ENCODE data around the gene OGFOD2.
"Not testable (repeated sequence)": the region's sequence is repeated elsewhere in the genome, so short reads cannot be mapped to it uniquely, and the experiment has no call there.

The OGFOD2 gene

GRCh38 chr12:122974892-122975789 lies at the start of gene OGFOD2:
TSS of gene OGFOD2 (plus strand) at chr12:122975244. CDS start at chr12:122975252, 8 bp downstream.
- DNase-seq (ENCODE audit: low read depth, low spot score), result peak; percentile 74

DNA sequence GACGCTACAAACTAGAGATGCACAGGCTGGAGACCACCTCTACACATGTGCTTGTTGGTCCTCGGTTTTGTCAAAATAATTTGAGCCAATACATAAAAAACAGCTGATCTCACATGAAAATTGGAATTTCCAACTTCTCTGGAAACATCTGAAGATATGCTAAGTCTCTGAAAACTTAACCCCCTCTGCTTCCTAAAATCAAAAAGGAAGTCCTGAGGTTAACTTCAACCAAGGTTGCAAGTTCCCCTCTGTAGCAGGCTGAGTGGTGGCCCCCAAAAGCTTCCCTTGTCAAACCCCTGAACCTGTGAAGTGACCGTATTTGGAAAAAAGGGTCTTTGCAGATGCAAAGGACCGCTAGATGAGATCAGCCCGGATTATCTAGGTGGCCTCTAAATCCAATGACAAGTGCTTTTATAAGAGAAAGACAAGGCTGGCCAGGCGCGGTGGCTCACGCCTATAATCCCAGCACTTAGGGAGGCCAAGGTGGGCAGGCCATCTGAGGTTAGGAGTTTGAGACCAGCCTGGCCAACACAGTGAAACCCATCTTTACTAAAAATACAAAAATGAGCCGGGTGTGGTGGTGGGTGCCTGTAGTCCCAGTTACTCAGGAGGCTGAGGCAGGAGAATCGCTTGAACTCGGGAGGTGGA lies 47.2 kb upstream of the OGFOD2 start:
- DNase-seq (ENCODE audit: low read depth, low spot score), result no peak

DNA sequence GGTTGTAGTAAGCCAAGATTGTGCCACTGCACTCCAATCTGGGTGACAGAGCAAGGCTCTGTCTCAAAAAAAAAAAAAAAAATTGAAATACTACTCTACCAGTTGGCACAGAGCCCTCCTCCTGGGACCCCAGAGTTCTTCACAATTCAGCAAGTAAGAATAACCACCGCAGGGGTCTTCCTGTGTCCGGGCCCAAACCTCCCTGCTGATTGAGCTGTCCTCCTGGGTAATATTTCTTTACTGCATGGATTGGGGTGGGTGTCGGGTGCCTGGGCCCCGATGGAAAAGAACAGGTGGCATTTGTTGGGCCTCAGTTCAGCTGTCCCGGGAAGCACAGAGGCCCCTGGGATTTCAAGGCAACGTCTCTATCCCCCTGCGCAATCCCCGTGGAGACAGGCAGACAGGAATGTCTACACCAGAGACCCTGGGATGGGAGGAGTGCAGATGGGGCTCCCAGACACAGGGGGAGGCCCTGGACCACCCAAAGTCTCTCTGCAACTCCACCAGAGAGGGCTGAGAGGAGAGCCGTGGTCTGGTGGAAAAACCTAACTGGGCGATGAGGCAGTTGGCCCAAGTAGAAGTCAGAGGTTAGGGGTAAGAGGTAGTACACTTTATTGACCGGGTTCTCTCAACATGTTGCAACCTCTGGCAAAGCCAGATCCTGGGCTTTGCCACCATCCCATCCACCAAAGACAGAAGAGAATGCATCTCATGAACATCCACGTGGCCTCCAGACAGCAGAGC lies 46.5 kb upstream of the OGFOD2 start:
- DNase-seq (ENCODE audit: low read depth, low spot score), result no peak

DNA sequence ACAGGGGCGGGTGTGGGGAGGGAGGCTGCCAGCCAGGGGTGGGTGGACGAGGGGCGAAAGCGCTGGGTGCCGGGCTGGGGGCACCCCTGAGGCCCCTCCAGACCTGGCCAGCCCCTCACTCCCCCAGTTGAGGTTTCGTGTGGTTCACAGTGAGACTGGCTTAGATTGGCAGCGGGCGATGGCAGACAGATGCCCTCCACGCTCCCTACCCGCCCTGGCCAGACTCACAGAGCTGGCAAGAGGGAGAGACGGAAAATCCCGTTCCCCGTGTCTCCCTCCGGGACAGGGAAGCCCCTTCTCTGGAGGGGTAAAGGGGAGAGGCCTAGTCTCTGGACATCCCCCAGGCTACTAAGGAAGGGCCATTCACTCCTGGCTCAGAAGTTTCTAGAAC lies 45.9 kb upstream of the OGFOD2 start:
- DNase-seq (ENCODE audit: low read depth, low spot score), result no peak

DNA sequence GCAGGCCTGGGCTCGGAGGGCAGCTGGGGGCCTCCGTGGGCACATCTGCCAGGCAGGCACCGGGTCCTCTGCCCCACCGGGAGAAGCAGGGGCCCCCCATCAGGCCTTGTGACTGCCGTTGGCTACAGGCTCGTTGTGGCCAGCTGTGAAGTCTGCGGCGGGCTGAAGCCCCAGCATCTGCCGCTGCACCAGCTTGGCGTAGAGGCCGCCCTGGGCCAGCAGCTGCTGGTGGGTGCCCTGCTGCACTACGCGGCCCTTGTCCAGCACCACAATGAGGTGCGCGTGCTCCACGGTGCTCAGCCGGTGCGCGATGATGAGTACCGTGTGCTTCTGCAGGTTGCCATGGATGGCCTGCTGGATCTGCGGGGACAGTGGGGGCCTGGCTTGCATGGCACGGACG lies 45.2 kb upstream of the OGFOD2 start:
- DNase-seq (ENCODE audit: low read depth, low spot score), result no peak

- DNase-seq (ENCODE audit: low read depth, low spot score), result no peak
Measured at GRCh38 chr12:122932207-122932606, 42.8 kb upstream of the OGFOD2 start.

- DNase-seq (ENCODE audit: low read depth, low spot score), result no peak
Measured at GRCh38 chr12:122934722-122935121, 40.3 kb upstream of the OGFOD2 start.

GRCh38 chr12:122935318-122935717 lies 39.7 kb upstream of the OGFOD2 start:
- DNase-seq (ENCODE audit: low read depth, low spot score), result no peak

- DNase-seq (ENCODE audit: low read depth, low spot score), result no peak
Measured at GRCh38 chr12:122937622-122938091, 37.4 kb upstream of the OGFOD2 start.

DNA sequence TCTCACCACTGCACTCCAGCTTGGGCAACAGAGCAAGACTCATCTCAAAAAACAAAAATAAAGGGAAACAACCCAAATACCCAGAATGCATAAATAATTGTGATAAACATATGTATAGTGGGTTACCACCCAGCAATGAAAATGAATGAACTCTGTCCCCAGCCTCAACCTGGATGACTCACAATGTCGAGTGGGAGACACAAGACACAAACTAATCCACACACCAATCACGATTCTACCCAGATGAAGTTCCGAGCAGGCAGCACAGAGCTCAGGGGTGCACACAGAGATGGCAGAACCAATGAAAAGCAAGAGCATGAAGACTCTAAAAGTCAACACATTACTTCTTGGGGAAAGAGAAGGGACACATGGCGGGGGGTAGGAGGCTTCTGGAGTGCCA lies 35.9 kb upstream of the OGFOD2 start:
- DNase-seq (ENCODE audit: low read depth, low spot score), result no peak

DNA sequence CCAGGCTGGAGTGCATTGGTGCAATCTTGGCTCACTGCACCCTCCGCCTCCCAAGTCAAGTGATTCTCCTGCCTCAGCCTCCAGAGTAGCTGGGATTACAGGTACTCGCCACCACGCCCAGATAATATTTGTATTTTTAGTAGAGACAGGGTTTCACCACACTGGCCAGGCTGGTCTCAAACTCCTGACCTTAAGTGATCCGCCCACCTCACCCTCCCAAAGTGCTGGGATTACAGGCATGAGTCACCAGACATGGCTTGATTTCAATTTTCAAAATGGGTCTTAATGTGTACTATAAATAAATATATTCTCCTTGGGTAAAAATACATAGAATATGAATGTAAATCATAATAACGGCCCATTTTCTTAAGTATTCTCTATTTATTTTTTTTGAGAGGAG lies 33.7 kb upstream of the OGFOD2 start:
- not testable (repeated sequence) for DNase-seq (ENCODE audit: low read depth, low spot score)

GRCh38 chr12:122942637-122943036 lies 32.4 kb upstream of the OGFOD2 start:
- no peak for DNase-seq (ENCODE audit: low read depth, low spot score)

- no peak for DNase-seq (ENCODE audit: low read depth, low spot score)
Measured at GRCh38 chr12:122943196-122943595, 31.8 kb upstream of the OGFOD2 start.

- no peak for DNase-seq (ENCODE audit: low read depth, low spot score)
Measured at GRCh38 chr12:122944605-122945592, 30.1 kb upstream of the OGFOD2 start.

GRCh38 chr12:122946690-122947341 lies 28.2 kb upstream of the OGFOD2 start:
- DNase-seq (ENCODE audit: low read depth, low spot score), result peak; percentile 92

GRCh38 chr12:122947352-122947792 lies 27.7 kb upstream of the OGFOD2 start:
- no peak for DNase-seq (ENCODE audit: low read depth, low spot score)

DNA sequence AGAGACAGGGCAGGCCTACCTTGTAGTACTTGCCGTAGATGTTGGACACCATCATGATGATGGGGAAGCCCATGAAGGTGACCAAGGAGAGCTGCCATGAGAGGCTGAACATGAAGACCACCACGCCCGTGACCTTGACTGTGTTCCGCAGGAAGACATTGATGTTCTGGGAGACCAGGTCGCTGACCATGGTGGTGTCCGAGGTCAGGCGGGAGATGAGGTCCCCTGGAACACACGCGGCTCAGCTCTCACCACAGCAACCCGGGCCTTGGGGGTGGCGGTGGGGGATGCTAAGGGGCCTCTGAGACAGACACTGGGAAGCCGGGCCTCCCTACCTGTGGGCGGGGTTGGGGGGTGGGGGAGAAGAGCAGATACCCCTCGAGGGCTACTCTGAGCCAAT lies 26.4 kb upstream of the OGFOD2 start:
- DNase-seq (ENCODE audit: low read depth, low spot score), result no peak

- DNase-seq (ENCODE audit: low read depth, low spot score), result no peak
Measured at GRCh38 chr12:122949405-122949804, 25.6 kb upstream of the OGFOD2 start.

DNA sequence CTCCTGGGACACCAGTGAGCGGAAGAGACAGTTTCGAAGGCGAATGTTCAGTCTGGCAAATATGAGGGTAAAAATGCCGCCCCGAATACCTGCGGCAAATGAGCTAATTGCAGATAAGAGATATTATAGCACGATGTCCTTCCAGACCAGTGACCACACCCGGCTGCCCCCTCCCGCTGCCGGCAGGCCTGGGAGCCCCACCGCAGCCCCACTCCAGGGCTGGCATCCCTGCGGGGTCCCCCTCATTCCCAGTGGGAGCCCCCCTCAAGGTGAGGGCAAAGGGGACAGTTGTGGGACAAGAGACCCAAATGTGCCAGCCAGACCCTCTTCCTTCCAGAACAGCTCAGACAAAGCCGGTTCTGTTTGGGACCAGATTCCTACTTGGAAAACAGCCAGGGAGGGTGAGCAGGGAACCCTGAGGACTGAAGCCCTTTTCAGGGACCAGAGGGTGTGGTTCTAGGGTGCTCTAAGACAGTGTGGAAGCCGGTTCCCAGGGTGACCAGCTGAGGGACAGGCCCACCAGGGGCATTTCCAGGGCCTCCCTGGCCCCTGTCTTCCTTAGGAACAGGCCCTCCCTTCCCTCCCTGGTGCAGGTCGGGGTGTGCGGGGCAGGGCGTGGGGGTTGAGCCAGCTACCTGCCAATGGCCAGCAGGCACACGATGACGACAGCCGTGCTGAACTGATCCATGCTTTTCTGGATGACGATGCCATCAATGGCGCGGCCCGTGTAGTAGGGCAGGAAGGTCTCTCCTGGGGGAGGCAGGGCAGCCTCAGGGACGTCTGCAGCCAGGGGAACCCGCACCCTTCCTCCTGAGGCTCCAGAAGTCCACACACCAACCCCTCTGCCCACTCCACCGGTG lies 25.0 kb upstream of the OGFOD2 start:
- DNase-seq (ENCODE audit: low read depth, low spot score), result no peak
